Left lobe of liver (tissue), 2 donors: Measurements from ENCODE around the gene HSD11B1L. TPM values are rescaled to one million over a fixed set of nuclear protein-coding genes. Genes with fewer than 3 reads are reported as not detected.
"Not testable (repeated sequence)": the region's sequence is repeated elsewhere in the genome, so short reads cannot be mapped to it uniquely, and the experiment has no call there.

Experiments used
- ATAC-seq: fragments of 200-7000 bp; cut with Tn5 transposase; one replicate; pipeline ENCODE4 v1.9.1; 2020; ENCODE audit warnings: mild to moderate bottlenecking, moderate library complexity
- DNase-seq: peaks from one replicate; pipeline ENCODE4 v3.0.0-alpha.2; 2020; ENCODE audit warnings: low spot score
- total RNA-seq: library from RNA; stranded (reverse); gene quantifications from one replicate; pipeline ENCODE4 v1.2.1, GENCODE V29; 2021
- donor health status: DM: no; HTN: no; CAD: no; lungs with moderate emphysema.
- donor health status: DM: no; HTN: yes; CAD: no.

Gene HSD11B1L
- total RNA-seq, 1 donor from 2014 or later = 4.1 TPM

DNA sequence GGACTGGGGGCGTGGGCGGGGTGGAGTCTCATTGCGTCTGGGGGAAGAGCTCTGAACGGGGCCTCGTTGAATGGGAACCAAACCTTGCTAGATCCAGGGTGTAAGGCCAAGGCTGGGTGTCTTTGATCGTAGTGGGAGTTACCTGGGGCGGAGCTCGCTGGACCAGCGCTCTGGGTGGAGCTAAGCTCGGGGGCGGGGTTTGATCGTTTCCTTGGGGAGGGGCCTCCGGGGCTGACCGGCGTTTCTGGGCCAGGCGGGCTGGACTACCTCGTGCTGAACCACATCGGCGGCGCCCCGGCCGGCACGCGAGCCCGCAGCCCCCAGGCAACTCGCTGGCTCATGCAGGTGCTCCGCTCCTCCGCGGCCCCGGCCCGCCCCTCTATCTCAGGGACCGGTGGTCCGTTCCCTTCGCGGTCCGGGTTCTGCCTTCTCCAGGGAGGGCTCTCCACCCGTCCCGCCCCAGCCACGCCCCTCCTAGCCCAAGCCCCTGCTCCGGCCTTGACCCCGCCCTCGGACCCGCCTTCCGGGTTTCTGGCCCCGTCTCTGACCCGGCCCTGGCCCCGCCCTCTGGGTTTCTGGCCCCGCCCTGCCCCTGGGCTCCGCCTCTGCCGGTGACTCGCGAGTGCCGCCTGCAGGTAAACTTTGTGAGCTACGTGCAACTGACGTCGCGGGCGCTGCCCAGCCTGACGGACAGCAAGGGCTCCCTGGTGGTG lies 6.0 kb downstream of the HSD11B1L start:
- peak; percentile 80 for ATAC-seq

DNA sequence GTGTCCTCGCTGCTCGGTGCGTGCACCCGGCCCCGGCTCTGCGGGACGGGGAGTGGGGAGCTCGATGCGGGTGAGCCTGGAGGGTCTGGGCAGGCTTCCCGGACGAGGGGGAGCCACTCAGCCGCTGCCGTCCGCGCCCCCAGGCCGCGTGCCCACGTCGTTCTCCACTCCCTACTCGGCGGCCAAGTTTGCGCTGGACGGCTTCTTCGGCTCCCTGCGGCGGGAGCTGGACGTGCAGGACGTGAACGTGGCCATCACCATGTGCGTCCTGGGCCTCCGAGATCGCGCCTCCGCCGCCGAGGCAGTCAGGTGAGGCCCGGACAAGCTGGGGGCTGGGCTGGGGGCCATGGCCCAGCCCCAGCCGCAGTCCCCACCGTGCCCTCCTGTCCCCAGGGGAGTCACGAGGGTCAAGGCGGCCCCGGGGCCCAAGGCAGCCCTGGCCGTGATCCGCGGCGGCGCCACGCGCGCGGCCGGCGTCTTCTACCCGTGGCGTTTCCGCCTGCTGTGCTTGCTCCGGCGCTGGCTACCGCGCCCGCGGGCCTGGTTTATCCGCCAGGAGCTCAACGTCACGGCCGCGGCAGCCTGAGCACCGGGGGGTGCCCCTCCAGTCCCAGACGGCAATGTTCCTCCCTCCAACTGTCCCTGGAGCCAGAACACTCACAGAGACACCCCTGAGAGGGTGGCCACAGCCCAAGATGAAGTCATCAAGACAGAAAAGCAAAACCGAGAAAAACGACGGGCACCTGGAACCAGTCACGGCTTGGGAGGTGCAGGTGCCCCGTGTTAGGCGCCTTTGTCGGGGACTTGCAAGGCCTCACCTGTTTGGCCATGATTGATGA lies 6.8 kb downstream of the HSD11B1L start:
- ATAC-seq (no peak), DNase-seq (no peak)

More for the DNA sequence above, 6.0 kb downstream of the HSD11B1L start:
- DNase-seq = peak; percentile 98

DNA sequence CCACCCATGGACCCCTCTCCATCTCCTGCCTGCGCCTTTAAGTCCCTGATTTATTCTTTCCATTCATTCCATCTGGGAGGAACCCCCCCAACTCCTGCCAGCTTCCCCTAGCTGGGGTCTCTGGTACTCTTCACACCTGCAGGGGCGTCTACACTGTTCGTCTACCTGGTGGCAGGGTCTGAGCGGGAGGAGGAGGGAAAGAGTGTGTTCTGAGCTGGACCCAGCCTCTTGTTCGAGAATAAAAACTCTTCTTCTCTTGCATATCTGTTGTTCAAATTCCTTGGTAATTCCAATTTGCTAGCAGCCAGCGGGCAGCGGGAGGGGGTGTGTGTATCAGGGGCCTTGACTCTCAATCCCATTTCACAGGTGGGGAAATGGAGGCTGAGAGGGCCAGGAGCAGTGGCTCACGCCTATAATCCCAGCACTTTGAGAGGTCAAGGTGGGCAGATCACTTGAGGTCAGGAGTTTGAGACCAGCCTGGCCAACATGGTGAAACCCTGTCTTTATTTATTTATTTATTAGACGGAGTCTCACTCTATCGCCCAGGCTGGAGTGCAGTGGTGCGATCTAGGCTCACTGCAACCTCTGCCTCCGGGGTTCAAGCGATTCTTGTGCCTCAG lies 7.5 kb downstream of the HSD11B1L start:
- ATAC-seq, DNase-seq: not testable (repeated sequence)

DNA sequence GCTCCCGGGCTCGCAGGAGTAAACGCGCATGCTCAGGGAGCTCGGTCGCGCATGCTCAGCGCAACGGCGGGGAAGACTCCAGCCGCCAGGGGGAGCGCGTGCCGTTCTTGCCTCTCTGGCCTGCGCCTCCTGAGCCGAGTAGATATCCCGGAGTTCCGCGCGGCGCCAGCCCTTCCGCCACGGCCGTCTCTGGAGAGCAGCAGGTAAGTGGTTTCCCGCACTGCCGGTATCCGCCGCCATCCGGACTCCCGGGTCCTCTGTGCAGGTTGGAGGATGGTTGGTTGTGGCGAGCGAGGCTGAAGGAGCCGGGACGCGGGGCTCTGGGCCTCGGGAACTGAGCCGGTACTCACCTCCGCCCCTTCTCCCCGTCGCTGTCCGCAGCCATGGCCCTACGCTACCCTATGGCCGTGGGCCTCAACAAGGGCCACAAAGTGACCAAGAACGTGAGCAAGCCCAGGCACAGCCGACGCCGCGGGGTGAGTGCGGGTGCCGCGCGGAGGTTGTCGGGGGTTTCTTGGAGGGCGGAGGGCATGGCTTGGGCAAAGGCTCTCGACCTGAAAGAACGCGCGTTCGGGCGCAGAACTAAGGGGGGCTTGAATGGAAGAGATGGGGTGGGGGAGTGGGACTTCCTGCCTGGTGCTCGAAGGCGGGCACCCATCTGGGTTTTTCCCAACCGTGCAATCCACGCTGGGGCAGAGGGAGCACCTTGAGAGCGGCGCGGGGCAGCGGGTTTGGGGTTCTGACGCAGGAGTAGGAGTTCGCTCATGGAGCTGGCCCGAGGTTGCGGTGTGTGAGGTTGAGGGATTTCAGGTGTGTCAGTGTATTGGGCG lies 9.5 kb downstream of the HSD11B1L start, which contains the start of gene RPL36:
TSS of gene RPL36 (plus strand) at position 171 of the 830 bp plus-strand sequence. CDS start at position 384, 213 bp downstream.
- peak; percentile 99 for DNase-seq
- ATAC-seq = peak; percentile 70

DNA sequence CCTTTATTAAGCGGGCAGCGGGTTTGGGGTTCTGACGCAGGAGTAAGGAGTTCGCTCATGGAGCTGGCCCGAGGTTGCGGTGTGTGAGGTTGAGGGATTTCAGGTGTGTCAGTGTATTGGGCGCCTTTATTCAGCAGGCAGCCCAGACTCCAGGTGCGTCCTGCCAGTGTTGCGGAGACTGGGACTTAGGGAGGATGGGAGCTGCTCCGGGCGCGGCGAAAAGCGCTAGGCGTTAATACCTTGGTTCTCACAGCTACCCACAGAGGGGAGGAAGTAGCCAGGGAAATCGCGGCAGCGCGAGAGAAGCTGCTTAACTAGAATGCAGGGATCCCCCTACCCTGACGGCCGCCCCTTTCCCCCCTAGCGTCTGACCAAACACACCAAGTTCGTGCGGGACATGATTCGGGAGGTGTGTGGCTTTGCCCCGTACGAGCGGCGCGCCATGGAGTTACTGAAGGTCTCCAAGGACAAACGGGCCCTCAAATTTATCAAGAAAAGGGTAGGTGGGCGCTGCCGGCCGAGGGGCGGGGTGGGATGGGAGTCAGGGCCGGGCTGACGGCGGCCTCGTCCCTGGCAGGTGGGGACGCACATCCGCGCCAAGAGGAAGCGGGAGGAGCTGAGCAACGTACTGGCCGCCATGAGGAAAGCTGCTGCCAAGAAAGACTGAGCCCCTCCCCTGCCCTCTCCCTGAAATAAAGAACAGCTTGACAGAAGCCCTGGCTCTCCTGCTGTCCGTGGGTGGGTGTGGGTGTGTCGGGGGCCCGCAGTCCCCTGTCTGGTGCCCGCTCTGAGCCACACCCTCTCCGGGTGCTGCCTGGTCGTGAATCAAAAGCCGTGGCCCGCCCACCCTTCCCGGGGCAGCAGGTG lies 10.4 kb downstream of the HSD11B1L start:
- DNase-seq (no peak), ATAC-seq (no peak)

DNA sequence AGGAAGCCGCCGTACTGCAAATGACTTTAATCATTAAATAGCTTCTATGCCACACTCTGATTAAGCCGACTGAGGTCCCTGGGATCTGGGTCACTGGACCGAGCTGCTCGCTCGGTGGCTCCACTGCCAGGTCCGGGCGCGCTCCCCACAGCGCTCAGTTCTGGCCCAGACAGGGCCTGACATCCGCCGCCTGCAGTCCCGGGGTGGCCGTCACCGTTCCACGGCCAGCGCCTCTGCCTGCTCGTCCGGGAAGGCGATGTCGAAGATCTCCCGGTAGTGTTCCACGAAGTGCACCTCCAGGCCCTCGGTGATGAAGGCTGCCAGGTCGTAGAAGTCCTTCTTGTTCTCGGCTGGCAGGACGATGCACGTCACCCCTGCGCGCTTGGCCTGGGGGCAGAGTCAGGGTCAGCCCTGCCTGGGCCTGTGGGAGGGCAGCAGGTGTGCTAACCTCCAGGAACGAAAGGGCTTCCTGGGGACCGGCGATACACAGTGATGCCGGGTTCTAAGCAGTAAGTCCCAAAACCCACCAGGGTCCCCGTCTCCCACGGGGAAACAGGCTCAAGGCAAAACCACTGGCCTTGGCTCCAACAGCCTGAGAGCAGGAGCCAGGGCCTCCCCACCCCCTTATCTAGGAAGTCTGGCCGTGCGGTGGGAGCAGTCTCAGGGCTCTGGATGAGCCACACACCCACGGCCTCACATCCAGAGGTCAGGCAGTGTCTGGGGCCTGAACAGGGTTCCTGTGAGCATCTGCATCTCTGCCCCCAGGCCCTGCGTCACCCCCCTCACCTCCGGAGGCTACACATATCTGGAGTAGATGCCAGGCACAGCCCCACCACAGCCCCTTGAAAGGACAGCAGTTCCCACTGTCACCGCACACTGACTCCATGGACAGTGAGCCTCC lies 11.2 kb downstream of the HSD11B1L start:
- ATAC-seq = no peak
- DNase-seq = no peak

DNA sequence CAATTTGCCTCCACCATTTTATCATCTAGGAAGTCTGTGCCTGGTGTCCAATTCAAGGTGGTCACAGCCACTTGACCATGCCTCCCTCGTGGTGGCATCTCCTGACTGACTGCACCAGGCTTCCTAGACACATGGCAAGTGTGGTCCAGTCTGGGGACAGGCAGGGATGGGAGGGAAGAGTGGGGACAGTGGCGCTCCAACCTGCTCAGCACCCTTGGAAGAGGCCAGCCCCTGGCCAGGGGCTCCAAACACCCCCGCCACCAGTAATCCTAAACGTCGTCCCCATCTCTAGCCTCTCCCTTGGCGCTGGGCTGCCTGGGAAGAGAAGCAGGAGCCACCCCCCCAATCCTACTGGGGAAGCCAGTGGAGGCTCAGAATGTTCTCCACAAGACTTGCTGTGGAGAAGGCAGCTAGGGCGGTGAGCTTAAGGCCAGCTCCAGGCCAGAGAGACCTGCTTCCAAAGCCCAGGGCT lies 11.9 kb downstream of the HSD11B1L start:
- DNase-seq (no peak), ATAC-seq (no peak)

DNA sequence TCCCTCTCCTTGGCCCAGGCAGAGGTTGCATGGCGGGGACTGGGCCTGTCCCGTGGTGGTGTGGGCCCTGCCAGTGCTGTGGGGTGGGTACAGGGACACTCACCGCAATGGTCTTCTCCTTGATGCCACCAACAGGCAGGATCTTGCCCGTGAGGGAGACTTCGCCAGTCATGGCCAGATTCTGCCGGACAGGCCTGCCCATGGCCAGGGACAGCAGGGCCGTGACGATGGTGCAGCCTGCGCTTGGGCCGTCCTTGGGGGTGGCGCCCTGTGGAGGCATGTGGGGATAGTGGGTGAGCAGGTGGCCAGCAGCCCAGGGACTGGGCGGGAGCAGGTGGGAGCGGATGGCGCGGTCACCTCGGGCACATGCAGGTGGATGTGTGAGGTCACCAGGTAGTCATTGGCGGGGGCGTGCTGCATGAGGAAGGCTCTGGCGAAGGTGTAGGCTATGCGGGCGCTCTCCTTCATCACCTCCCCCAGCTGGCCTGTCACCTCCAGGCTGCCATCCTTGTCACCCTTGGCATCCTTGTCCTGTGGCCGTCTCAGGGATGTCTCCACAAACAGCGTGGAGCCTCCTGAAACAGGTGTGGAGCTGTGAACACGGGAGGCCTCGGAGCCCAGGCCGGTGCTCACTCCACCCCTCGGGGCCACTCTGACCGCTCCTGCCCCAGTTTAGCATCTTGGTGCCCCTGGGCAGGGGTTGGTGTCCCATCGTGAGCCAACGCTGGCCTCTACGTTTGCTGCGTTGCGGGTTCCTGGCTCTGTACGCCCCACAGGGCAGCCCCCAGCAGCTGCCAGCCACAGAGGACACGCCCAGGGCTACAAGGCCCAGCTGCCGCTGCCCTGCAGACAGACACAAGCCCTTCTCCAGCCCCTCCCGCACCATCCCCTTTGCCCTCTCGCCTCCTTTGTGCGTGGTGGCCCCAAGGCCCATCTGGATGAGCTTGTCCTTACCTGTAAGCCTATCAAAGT lies 12.7 kb downstream of the HSD11B1L start:
- ATAC-seq (no peak), DNase-seq (peak; percentile 47)

DNA sequence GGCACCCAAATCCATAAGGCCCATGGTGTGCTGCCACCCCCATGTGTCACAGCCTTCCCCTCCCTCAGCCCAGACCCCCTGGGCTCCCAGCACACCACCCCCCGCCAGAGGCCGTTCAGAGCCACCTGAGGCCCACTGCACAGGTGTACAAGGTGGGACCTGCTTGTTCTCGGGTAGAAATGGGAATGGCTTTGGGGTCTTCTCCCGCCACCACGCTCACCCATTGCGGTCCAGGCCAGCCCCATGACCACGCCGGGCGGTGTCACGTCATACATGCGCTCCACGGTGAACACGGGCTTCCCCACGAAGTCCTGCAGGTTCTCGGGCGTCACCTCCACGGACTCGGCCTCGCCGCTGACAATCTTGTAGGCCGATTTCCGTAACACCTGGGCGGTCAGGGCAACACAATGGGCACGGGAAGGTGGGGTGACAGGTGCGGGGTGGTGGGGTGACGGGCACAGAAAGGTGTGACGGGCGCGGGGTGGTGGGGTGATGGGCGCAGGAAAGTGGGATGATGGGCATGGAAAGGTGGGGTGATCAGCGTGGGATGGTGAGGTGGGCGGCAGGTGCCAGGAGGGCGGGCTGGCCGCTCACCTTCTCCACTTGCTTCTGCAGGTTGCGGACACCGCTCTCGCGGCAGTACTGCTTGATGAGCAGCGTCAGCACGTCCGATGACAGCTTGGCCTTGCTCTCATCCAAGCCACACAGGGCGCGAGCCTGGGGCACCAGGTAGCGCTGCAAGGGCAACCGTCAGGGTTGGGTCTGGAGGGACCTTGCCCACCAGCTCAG lies 13.5 kb downstream of the HSD11B1L start:
- DNase-seq (no peak), ATAC-seq (no peak)

DNA sequence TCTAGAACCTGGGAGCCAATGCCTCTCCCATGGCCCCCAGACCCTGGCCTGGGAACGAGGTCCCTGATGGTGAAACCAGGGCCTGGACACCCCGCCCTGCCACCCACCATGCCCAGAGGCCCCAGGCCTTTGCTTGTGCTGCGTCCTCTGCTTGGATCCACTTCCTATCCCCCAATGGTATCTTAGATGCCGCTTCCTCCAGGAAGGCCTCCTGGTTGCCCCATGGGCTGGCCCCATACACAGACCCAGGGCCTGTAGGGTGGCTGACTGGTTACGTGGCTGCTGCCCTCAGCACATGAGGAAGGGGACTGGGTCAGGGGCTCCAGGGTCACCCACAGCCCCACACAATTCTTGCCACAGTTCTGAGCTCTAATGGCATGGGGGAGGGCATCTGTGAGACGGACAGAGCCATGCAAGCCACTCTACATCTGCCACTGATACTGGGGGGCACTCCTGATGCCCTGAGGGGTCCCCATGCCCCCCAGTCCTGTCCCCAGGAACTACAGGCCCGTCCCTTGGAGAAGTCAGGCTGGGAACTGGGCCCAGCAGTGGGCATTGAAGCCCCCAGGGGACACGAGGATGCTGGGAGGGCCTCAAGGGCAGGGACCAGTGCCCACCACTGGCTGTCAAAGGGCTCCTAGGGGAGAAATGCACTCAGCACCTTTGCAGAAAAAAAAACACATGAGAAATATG lies 14.3 kb downstream of the HSD11B1L start:
- ATAC-seq (no peak), DNase-seq (no peak)

DNA sequence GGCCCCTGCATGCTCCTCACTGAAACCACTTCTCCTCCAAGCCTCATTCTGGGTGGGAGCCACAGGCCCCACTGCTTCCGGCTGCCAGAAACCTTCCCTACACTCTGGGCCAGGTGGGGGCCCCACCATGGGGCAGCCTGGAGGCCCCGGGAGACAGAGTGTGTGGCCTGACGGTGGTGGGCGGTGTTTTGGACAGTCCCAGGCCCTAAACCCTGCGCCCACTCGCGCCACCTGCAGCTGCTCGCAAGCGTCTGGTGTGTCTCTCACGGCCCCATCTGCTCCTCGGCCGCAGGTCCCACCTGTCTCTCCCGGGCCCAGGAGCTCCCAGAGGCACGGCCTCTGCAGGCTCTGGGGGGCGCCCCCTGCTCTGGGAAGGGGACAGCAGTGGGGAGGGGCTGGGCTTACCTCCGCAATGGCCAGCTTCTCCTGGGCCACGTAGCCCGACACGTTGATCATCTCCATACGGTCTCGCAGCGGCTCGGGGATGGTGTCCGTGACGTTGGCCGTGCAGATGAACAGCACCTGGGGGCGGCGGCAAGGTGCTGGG lies 14.9 kb downstream of the HSD11B1L start:
- DNase-seq (no peak), ATAC-seq (no peak)

DNA sequence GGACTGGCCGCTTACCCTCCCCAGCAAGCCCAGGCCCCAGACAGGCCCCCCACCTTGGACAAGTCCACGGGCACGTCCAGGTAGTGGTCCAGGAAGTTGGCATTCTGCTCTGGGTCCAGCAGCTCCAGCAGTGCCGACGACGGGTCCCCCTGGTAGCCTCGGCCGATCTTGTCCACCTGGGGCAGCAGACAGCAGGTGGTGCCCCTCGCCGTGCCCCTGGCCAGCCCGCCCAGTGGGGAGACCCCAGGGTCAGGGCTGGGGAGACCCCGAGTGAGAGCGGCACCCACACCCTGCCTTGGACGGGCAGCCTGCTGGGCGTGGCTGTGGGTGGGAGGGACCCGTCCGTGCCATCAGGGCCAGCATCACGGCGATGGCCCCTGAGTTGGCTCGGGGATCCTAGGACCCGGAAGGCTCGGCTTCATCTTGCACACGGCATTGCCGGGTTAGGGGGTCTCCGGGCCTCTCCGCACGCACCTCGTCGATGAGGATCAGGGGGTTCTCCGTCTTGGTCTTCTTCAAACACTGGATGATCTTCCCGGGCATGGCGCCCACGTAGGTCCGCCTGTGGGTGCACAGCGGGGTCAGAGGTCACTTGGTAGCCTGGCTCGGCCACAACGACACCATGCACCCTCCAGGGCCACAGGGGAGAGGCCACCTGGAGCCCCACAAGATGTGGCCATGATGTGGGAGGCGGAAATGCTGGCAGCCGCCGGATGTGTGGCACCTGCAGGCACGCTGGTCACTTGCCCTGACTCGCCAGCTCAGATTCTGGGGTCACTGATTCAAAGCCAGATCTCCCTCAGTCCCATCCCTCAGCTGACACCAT lies 15.6 kb downstream of the HSD11B1L start:
- no peak for ATAC-seq
- DNase-seq = peak; percentile 48

DNA sequence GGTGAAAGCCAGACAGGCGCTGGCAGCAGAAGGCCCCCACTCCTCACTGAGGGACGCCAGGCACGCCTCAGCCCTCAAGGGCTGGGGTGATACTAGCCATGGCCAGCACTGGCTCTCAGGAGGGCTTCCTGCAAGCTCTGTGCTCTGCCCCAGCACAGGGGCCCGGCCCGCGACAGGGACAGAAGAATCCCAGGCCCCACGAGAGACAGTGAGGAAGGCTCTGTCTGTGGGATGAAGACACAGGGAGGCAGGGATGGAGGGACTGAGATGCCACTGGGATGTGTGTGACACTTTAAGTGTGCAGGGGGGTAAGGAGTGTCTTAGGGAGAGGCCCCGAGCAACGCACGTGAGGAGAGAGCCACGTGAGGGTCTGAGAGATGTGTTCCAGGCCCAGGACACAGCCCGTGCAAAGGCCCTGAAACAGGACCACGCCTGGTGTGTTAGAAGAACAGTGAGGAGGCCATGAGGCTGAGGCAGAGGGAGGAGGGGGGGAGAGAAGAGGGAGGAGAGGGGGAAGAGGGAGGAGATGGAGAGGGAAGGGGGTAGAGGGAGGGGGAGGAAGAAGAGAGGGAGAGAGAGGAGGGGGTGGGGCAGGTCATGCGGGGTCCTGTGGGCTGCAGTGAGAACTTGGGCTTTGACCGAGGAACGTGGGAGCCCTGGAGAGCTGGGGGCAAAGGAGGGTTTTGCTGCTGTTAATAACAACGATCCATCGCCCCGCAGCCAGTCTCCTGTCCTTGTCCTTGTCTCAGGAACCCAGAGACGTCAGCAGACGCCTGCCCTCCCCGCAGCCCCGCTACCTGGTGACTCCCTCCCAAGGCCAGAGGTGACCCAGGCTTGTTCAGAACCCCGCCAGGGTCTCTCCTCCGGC lies 16.4 kb downstream of the HSD11B1L start:
- ATAC-seq (no peak), DNase-seq (no peak)
